Measurements from ENCODE around the gene ADPGK.
"Not testable (repeated sequence)": the region's sequence is repeated elsewhere in the genome, so short reads cannot be mapped to it uniquely, and the experiment has no call there.

The ADPGK gene

GRCh38 chr15:72783640-72784455, at the start of gene ADPGK:
Gene ADPGK (minus strand): TSS chr15:72783758. CDS start chr15:72783691, 67 bp downstream.
- peak; percentile 98 for DNase-seq (ENCODE audit: low spot score)

DNA sequence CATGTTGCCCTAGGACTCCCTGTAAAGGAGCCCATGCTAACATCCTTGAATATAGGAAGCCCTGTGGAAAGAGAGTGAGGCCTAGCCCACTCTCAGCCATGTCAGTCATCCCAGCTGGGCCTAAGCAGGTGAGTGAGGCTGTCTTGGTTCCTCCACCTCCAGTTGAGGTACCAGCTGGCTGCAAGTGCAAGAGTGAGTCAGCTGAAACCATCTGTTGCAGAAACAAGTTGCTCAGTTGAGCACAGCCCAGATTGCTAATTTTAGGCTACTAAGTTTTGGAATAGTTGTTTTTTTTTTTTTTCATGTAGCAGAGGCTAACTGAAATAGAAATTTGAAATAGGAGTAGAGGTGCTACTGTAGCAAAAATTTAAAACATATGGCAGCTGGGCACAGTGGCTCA, 43.7 kb upstream of the ADPGK start:
- no peak for DNase-seq (ENCODE audit: low spot score)

DNA sequence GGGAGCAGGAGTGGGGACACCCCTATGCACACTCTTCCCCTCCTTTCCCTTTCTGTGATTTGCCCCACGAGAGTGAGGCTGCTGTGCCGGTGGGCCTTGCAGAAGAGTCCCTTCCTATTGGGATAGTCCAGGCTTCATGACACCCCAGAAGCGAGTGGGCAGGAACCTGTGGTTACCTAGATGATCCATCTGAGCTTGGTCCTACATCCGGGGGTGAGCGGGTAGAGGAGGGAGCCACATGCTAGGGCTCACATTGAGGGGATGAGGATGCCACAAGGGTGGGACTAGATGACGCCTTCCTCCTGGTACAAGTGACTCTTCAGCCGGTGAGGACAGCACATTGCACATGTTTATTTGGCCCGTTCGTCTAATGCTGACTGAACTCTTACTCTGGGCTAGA, 43.1 kb upstream of the ADPGK start:
- DNase-seq (ENCODE audit: low spot score) = no peak

- DNase-seq (ENCODE audit: low spot score) = no peak
Measured at GRCh38 chr15:72825829-72826228, 42.3 kb upstream of the ADPGK start.

GRCh38 chr15:72824781-72825180, 41.2 kb upstream of the ADPGK start:
- no peak for DNase-seq (ENCODE audit: low spot score)

DNA sequence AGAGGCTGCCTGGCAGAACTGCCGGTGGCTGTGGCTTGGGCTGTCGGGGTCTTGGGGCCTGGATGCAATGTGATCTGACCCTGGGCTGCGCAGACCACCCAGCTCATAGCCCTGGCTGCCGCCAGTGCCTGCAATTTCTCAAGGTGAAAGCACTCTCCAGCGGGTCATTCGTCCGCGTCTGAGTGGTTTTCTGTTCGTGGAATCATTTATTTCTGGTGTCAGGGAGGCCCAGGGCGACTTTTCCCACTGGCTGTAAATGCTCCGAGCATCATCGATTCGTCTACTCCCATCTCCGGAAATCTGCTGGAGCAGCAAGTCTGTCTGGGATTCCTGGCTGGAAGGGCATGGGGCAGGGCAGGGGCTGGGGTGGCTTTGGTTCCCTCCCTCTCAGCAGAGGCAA, 40.6 kb upstream of the ADPGK start:
- DNase-seq (ENCODE audit: low spot score) = no peak

DNA sequence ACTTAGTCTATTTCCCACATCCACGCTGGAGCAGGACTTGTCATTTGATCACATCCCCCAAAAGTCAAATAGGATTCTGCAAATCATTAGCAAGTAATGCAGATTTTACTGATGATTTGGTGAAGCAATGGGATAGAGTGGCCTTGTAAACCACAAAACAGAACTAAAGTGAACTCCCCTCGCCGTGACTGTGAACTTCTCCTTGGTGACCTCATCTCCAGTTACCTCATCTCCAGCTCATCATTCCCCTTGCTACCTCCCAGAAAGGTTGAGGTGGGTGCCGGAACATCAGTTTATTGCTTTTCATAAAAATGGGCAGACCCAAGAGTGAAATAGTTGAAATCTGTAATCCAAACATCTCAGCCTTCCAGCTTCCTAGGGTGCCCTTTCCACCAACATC, 36.7 kb upstream of the ADPGK start:
- DNase-seq (ENCODE audit: low spot score) = no peak

GRCh38 chr15:72818632-72819031, 35.1 kb upstream of the ADPGK start:
- no peak for DNase-seq (ENCODE audit: low spot score)

DNA sequence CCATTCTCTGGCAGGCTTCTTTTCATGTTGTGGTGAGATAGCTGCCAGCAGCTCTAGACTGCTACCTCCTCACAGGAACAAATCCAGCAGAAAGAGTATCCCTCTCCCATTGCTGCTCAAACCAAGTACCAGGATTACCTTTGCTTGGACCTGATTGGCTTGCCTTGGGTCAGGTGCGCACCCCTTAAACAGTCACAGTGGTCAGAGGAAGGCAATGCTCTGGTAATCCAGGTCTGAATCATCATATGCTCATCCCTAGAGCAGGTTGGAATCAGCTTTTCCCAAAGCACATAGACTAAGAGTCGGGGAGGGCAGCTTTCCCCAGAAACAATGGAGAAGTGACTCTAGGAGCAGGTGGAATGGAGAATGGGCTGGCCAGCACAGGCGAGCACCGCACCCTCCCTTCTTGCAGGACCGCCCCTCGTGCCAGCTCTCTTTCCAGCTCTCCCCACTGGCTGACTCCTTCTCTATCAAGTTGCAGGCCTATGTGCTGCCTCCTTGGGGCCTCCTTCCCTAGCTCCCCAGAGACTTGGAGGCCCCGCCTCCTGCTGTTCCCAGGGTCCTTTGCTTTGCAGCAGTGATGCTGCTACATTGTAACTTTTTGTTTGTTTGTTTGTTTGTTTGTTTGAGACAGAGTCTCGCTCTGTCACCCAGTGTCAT, 29.9 kb upstream of the ADPGK start:
- no peak for DNase-seq (ENCODE audit: low spot score)

DNA sequence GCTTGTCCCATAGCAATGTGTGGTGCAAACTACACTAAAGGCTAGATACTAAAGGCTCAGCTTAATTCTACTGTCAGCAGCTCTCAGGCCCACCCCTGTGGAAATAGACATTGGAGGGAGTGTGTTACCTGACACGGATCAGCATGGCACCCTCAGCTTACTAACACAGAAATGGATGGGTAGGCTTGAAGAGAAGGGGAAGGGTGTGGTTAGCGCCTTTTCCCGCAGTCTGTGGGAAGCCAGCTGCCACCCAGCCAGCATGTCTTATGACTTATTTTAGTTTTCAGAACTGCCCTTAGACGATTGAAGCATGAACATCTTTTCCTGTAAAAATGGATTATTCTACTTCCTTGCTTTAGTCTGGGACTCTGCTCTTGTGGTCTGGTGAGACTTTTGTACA, 25.8 kb upstream of the ADPGK start:
- DNase-seq (ENCODE audit: low spot score) = no peak

- DNase-seq (ENCODE audit: low spot score) = not testable (repeated sequence)
Measured at GRCh38 chr15:72807346-72807745, 23.8 kb upstream of the ADPGK start.

GRCh38 chr15:72803006-72803405, 19.4 kb upstream of the ADPGK start:
- DNase-seq (ENCODE audit: low spot score) = no peak

GRCh38 chr15:72801590-72802325, 18.2 kb upstream of the ADPGK start:
- no peak for DNase-seq (ENCODE audit: low spot score)

GRCh38 chr15:72800833-72801481, 17.4 kb upstream of the ADPGK start:
- no peak for DNase-seq (ENCODE audit: low spot score)

DNA sequence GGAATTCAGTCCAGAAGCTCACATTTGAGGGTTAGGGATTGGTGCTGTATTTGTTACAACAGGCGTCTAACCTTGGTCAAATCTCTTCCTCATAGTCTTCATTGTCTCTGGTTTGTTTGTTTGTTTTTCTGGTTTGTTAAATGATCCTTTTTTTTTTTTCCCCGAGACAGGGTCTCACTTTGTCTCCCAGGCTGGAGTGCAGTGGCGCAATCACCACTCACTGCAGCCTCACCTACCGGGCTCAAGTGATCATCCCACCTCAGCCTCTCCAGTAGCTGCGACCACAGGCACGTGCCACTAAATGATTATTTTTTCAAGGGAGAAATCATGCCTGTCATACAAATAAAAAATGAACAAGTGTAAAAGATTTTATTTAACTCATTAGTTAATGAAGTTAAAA, 14.3 kb upstream of the ADPGK start:
- no peak for DNase-seq (ENCODE audit: low spot score)

DNA sequence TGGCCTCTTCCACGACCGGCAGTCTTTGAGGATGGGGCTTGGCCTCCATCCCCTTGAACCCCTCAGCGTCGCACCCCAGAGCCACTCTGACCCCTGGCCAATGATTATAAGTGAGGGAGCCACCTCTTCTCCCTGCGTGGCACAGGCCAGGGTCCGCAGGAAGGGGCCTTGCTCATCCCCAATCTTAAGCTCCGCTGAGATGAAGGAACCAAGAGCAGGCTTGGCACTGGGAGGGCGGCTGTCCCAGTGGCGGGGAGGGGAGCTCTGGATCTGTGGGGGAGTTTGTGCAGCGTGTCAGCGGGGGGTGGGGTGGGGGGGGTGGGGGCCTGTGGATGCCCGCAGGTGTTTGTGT, 13.8 kb upstream of the ADPGK start:
- DNase-seq (ENCODE audit: low spot score) = no peak

- DNase-seq (ENCODE audit: low spot score) = peak; percentile 83
Measured at GRCh38 chr15:72796515-72797337, 13.2 kb upstream of the ADPGK start.

- DNase-seq (ENCODE audit: low spot score) = no peak
Measured at GRCh38 chr15:72796210-72796514, 12.6 kb upstream of the ADPGK start.

- DNase-seq (ENCODE audit: low spot score) = no peak
Measured at GRCh38 chr15:72793766-72794660, 10.5 kb upstream of the ADPGK start.

GRCh38 chr15:72792431-72792830, 8.9 kb upstream of the ADPGK start:
- DNase-seq (ENCODE audit: low spot score) = no peak

All from AG08396 (cell line).